ENCODE results near the gene HECTD4.

- TF ChIP-seq SIN3A (IDR thresholded peaks at IDR 0.05; ENCODE audit: low read depth) (no peak), POLR2AphosphoS5 (IDR thresholded peaks at IDR 0.05; ENCODE audit: low read depth, low read length) (no peak), YY1 (IDR thresholded peaks at IDR 0.05; ENCODE audit: extremely low read depth, insufficient replicate concordance, low read depth, low read length) (no peak), CBX3 (IDR thresholded peaks at IDR 0.05; ENCODE audit: low read depth) (no peak), REST (IDR thresholded peaks at IDR 0.05; ENCODE audit: low read depth) (no peak), ATF3 (IDR thresholded peaks at IDR 0.05) (no peak), CTCF (IDR thresholded peaks at IDR 0.05 in 2 of 3, conservative IDR thresholded peaks at IDR 0.05 in 1 of 3; ENCODE audit: borderline replicate concordance in 1 of 3, insufficient read depth in 1 of 3, low read depth in 2 of 3, low read length in 2 of 3) (no peak), MAX (IDR thresholded peaks at IDR 0.05) (no peak), POLR2A (IDR thresholded peaks at IDR 0.05; ENCODE audit: borderline replicate concordance, extremely low read depth, insufficient read depth, insufficient read length) (no peak), TCF7L2 (IDR thresholded peaks at IDR 0.05; ENCODE audit: borderline replicate concordance, extremely low read depth, insufficient read depth, insufficient read length) (no peak)
Observed at GRCh38 chr12:112206944-112207343, 175.3 kb downstream of the HECTD4 start.
